IPS DF 4.7 (cell line): Measurements from ENCODE around the gene RPL39L.

ENCODE experiments used
- DNase-seq: peaks from one replicate; pipeline ENCODE4 v3.0.0-alpha.2; 2013; ENCODE audit warnings: low spot score; ENCODE audit errors: extremely low read depth

The RPL39L gene

DNA sequence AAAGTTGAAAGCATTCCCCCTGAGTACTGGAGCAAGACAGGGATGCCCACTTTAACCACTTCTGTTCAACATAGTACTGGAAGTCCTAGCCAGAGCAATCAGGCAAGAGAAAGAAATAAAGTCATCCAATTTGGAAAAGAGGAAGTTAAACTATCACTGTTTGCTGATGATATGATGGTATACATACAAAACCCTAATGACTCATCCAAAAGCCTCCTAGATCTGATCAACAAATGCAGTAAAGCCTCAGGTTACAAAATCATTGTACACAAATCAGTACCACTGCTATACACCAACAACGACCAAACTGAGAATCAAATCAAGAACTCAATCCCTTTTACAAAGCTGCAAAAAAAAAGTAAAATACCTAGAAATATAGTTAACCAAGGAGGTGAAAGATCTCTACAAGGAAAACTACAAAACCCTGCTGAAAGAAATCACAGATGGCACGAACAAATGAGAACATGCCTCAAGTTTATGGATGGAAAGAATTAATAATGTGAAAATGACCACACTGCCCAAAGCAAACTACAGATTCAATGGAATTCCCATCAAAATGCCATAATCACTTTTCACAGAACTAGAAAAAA, 40.3 kb downstream of the RPL39L start:
- DNase-seq = no peak

GRCh38 chr3:187093320-187093719, 46.0 kb downstream of the RPL39L start:
- DNase-seq = no peak

DNA sequence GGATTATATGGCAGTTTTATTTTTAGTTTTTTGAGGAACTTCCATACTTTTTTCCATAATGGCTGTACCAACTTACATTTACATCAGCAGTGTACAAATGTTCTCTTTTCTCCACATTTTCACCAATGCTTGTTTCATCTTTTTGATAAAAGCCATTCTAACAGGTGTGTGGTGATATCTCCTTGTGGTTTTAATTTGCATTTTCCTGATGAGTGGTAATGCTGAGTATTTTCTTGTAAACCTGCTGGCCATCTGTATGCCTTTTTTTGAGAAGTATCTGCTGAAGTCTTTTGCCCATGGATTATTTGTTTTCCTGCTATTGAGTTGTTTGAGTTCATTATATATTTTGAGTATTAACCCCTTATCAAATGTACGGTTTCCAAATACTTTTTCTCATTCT, 50.6 kb downstream of the RPL39L start:
- DNase-seq = no peak

DNA sequence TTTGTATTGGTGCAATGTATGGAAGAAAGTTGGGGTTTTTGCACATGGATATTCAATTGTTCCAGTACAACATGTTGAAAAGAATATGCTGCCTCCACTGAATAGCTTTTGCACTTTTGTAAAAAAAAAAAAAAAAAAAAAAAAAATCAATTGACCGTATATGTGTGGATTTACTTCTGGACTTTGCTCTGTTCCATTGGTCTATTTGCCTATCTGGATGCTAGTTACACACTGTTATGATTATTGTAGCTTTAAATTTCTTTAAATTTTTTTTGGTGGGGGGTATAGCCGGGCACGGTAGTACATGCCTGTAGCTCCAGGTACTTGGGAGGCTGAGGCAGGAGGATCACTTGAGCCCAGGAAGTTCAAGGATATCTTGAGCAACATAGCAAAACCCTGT, 52.5 kb downstream of the RPL39L start:
- DNase-seq = no peak

GRCh38 chr3:187085933-187086332, 53.4 kb downstream of the RPL39L start:
- no peak for DNase-seq

- DNase-seq = no peak
Observed at GRCh38 chr3:187085021-187085666, 54.2 kb downstream of the RPL39L start.

- DNase-seq = no peak
Observed at GRCh38 chr3:187084580-187084979, 54.7 kb downstream of the RPL39L start.

DNA sequence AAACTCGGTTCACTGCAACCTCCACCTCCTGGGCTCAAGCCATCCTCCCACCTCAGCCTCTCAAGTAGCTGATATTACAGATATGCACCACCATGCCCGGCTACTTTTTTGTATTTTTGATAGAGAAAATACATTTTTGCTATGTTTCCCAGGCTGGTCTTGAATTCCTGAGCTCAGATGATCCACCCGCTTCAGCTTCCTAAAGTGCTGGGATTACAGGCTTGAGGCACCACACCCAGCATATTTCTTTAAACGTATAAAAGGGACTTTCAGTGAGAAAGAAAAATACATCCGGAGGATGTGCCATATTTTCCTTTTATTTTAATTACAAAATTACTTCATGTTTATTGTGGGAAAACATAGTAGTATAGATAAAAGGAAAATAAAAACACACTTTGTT, 55.2 kb downstream of the RPL39L start:
- DNase-seq = no peak

DNA sequence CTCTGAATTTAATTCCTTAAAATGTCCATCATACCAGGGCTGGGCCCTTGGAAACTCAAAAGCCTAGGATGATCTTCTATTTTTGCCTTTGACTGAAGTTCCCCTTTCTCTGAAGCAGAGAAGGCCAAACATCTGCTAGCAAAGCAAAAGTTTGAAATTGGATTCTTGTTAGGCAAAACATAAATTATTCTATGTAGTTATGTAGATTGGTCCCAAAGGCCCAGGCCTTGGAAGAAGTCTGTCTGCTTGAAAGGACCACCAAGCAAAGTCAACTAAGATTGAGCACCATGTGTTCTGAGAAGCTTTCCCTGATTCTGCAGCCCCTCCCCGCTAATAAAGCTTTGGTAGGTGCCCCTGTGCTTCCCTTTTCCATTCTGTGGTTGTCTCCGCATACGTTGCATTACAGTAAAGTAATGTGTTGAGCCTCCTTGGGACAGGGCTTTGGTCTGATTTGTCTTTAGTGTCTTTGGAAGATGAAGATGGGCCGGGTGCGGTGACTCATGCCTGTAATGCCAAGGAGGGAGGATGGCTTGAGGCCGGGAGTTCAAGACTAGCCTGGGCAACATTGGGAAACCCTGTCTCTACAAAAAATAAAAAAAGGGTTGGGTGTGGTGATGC, 56.4 kb downstream of the RPL39L start:
- DNase-seq = no peak

- DNase-seq = no peak
Observed at GRCh38 chr3:187080799-187081450, 58.4 kb downstream of the RPL39L start.

DNA sequence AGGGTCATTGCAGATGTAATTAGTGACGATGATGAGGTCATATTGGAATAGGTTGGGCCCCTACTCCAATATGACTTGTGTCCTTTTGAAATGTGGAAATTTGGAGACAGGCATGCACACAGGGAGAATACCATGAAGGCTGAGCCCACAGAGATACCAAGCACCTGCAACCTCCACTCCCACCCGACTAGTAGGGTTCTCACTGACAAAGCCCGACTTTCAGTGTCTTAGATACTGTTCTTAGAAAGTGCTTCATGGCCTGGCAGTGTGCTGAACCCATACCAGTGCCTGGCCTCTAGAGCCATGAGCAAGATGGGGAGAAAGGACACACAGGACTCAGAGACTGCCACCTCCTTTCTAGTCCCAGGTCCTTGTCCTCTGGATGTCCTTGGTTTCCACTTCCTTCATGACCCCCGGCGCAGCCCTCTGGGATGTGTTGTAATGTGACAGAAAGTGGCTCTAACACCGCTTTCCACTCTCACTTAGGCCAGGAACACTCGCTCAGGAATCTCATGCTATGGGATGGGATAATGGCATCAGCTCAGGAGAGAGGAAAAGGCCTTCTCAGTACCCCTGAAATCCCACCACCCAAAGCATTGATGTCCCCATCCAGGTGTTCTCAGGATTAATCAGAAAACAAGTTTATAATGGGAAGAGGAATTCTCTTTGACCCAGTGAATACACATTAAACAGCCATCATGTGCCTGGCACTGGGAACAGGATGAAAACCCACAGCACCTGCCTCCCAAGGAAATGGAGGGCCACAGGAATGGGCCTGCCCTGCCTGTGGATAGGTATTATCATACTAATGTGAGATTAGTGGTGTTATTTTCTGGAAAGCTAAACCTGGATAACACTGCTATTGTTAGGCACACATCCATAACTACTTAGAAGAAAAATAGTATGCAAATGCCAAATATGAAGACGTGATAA, 59.9 kb downstream of the RPL39L start:
- no peak for DNase-seq

DNA sequence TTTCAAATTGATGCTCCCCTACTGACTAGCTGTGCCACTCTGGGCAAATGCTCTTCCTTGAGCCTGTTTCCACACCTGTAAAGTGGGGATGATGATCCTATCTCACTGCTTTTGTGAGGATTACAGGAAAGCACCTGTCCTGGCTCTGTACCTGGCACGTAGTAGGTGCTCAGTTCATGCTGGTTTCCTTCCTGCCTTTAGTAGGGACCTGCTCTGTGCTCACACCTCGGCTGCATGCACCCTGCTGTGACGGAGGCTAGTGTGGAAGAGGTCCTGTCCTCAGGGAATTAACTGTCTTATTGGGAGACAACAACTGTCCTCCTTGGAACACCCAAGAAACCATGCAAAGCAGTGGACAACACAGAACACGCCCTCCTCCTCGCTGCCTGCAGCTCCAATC, 61.8 kb downstream of the RPL39L start:
- no peak for DNase-seq

- no peak for DNase-seq
Observed at GRCh38 chr3:187077085-187077484, 62.2 kb downstream of the RPL39L start.

DNA sequence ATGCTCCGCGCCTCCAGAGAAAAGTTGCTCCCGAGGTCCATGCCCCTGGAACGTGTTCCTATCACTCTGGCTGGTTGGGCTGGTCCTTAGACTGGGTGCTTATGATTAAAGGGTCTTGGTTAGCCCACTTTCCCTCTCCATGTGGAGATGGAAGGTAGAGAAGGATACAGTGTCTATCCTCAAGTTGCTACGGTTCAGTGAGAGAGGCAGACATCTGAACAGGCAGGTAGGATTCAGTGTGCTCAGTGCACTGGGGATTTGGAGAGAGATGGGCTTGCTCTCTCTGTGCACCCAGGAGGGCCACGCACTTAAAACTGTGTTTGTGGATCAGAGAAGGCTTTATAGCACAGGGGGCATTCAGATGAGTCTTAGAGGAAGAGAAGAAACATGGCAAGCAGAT, 63.0 kb downstream of the RPL39L start:
- DNase-seq = no peak

DNA sequence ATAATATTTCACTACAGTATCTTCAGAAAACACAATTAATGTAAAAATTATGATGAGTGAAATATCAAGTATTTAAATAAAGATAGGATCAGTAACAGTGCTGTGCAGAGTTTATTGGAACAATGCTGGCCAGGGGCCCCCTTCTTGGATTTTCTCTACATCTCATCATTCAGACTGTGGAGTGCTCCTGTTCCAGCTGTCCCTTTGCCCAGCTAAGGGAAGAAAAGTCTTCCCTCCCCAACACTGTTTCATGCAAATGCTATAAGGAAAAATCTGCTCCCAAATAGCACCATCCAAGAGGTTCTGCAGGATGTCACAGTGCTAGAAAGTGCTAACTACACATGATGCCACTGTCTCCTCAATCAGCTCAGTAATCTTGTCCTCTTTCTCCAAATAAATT, 64.5 kb downstream of the RPL39L start:
- no peak for DNase-seq

GRCh38 chr3:187073581-187074098, 65.7 kb downstream of the RPL39L start:
- DNase-seq = no peak

DNA sequence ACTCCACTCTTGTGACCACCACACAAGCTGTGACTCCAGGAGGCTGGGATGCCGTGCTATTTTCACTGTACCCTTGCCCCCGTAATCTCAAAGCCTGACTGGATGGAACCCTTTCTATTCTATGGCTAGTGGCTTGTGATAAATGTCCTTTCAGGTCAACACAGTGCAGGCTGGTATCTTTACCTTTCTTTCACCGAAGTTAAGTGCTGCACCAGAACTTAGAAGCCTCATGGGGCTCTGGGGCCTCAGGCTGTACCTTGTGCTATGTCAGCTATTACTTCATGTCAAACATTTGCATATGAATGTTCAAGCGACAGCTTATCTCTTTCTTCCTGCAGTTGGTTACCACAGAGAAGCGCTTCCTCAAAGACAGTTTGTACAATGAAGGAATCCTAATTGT, 66.8 kb downstream of the RPL39L start:
- DNase-seq = no peak

DNA sequence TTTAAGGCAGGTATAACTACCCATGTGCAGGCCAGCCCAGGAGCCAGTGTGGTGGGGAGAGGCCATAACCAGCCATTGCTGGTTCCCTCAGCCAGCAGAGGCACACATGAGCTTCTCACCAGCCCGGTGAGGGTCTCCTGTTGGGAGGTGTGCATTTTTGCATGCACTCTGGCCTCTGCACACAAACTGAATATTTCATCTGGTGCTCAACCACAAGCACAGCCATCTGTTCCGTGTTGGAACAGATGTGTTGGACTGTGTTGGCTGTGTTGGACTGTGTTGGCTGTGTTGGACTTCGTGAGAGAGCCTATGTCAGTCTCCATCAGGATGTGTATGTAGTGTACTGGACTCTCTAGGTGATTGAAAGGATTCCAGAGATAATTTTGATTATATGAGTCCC, 67.2 kb downstream of the RPL39L start:
- no peak for DNase-seq
